HG02763 (cell line): ENCODE data around the gene MLLT3.

Source experiments
- ATAC-seq: cut with Tn5 transposase; IDR thresholded peaks from one replicate; pipeline ENCODE4 v1.9.1; 2021; ENCODE audit warnings: mild to moderate bottlenecking, moderate library complexity; ENCODE audit not compliant: unreplicated experiment

Gene MLLT3

GRCh38 chr9:20314981-20315380, 307.3 kb downstream of the MLLT3 start:
- ATAC-seq, result no peak

DNA sequence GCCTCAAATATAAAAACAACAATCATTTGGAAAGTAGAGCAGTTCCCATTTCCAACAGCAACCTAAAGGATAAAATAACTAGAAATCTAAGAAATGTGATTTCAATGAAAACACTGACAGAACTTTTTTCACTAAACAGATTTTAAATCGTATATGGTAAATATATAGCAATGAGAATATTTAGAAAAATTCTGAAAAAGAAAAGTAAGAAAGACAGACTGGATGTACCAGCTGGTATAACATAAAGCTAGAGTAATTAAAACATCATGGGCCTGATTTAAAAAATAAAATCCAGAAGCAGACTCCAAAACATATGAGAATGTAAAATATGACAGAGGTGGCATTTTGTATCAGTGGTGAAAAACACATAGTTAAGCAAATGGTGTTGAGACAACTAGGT, 308.9 kb downstream of the MLLT3 start:
- no peak for ATAC-seq

DNA sequence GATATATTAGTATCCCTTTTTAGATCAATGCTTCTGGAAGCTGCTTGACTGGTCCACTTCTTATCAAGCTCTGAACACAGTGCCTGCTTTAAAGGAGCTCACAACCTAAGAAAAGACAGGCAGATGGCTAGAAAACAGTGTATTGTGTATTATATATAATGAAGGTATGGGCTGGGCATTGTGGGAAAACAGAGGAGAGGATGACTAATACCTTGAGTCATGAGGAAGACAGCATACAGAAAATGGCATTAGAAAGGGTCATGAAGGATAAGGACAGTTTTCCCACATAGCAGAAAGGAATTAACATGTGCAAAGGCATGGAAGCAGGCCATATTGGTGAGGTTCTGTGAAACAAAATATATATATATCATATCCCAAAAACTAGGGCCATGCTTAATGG, 309.6 kb downstream of the MLLT3 start:
- ATAC-seq, result no peak

DNA sequence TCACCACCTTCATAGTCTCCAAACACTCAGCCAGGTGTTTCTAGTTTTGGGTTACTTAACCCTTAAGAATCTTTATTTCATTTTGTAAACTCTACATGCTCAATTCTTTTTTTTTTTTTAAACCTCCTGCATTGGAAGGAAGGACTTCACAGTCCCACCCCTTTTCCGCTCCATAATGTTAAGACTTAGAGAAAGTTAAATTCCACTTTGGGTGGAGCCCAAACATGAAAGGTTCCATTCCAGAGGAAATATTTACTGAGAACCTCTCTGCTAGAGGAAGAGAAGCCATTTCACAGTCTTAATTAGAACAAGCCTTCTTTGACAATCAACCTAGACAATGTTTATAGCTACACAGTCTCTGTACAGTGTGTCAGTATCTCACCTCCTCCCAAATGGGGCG, 312.3 kb downstream of the MLLT3 start:
- no peak for ATAC-seq

DNA sequence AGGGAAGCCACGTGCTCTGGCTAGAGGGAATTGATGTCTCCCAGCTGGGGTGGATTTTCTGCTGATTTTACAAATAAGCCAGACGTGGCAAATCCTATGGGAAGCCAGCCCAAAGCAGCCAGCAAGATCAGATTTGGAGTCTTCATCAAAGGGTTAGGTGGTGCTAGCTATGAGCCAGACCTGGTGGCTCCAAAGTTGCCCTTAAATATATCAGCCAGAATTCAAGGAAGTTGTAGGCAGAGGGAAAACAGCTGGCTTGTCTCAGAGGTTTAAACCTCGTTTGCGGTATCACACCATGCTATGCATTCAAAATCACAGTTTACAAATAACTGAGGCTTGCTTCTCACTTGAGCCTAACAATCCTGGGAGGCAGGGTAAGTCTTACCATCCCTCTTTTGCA, 313.2 kb downstream of the MLLT3 start:
- ATAC-seq, result no peak

DNA sequence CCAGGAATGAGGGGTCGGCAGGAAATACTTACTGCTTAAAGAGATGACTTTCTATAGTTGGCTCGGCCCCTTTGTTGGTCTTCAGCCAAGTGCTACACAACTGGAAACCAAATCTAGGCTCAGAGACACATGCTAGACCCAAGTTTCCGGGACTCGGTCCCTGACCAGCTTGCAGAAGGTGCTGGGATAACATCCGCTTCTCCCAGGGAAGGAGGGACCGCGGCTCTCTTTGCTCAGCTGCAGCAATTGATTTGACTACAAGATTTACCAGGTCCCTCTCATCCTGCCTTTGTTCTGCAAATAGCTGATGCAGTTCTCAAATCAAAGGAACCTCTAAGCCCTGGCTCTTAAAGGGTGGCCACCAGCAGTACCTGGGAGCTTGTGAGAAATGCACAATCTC, 314.7 kb downstream of the MLLT3 start:
- no peak for ATAC-seq

- no peak for ATAC-seq
Observed at GRCh38 chr9:20305452-20305851, 316.8 kb downstream of the MLLT3 start.

GRCh38 chr9:20303996-20304395, 318.3 kb downstream of the MLLT3 start:
- ATAC-seq, result no peak

GRCh38 chr9:20303066-20303465, 319.2 kb downstream of the MLLT3 start:
- ATAC-seq, result no peak

GRCh38 chr9:20302197-20302596, 320.1 kb downstream of the MLLT3 start:
- no peak for ATAC-seq

DNA sequence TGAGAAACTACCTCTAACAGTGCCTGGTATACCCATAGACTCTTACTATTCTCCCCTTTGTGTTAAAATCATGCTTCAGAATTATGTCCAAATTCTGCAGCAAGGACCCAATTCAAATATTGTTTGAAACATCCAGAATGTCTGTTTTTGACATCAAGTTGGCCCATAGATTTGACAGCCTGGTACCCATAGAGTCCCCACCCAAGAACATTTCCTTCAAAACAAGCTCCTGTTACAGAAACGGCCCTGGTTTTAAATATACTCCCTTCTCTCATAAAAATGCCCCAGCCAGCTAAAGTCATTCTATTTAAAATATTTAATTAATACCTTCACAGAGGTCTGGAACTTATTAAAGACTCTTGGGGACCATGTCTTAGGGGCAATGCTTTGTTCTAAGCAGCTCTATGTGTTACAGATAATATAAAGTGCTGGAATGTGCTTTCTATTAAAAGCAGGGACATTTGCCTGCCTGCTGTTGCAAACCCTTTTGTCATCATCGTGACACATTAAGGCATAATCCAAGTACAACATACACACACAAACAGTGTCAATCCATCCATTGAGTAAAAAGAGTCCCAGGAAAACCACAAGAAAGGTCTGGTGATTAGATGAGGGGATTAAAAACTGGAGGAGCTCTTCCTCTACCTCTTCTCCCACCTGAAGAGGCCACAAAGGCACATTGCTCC, 321.7 kb downstream of the MLLT3 start:
- ATAC-seq, result no peak

DNA sequence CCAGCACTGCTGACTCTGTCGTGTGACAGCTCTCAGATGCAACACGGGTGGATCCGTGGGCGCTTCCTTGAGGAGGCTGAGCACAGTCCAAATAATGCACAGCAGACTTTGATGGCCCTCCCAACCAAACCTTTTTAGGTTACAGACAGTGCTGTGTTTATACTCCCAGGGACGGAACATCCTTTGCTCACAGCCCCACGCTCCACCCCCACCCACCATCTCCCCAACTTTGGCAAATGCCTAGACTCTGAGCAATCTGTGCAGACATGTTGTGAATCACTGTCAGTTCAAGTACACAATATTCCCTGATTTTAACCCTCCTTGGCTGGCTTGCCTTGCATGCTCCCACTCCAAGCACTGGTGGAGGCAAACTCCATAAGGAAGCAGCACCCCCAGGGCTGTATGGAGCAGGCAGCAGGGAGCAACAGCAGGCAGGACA, 324.6 kb downstream of the MLLT3 start:
- no peak for ATAC-seq

DNA sequence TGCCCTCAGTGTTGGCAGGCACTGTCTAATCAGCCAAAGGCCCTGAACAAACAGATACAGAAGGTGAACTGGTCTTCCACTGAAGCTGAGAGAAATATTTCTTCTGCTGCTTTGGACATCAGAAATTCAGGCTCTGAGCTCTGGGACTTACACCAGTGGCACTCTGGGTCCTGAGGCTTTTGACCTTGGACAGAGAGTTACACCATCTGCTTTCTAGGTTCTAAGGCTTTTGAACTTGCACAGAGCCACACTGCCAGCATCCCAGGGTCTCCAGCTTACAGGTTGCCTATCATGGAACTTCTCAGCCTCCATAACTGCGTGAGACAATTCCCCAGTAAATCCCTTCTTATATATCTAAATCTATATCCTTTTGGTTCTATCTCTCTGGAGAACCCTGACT, 326.7 kb downstream of the MLLT3 start:
- no peak for ATAC-seq

- ATAC-seq, result no peak
Observed at GRCh38 chr9:20294046-20294750, 328.1 kb downstream of the MLLT3 start.

DNA sequence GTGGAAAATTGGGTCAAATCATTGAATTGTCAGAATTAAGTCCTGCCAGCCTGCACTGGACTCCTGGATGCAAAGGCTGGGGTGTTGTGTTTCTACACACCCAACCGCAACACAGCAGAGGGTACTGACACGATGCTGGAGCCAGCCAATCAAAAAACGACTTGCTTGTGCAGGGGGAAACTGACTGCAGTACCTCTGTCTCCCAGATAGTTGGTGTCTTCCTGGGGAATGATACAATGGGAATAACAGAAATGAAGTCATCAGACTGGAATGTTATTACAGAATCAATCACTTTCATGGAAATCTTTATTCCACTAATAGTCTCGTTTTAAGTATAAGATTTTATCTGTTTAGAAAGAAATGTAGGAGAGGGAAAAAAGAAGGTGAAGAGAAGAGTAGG, 330.3 kb downstream of the MLLT3 start:
- ATAC-seq, result no peak
